NCI-H524 (cell line): ENCODE data around the gene OSCP1.

Experiments used
- DNase-seq, 2 experiments: peaks; one replicate each; lab custom pipeline; 2025; lab: John Stamatoyannopoulos, UW

Gene OSCP1

GRCh38 chr1:36383240-36383639 is 67.0 kb downstream of the OSCP1 start:
- peak; percentile 34 to 62 for DNase-seq

- DNase-seq = no peak
Measured at GRCh38 chr1:36382669-36383068, 67.6 kb downstream of the OSCP1 start.

GRCh38 chr1:36382231-36382630 is 68.0 kb downstream of the OSCP1 start:
- DNase-seq = no peak

GRCh38 chr1:36381405-36381804 is 68.8 kb downstream of the OSCP1 start:
- DNase-seq = no peak

- no peak for DNase-seq
Measured at GRCh38 chr1:36380782-36381181, 69.5 kb downstream of the OSCP1 start.

GRCh38 chr1:36380143-36380619 is 70.1 kb downstream of the OSCP1 start:
- DNase-seq = no peak

GRCh38 chr1:36377791-36378492 is 72.3 kb downstream of the OSCP1 start:
- DNase-seq = no peak

- DNase-seq = no peak
Measured at GRCh38 chr1:36372617-36373016, 77.6 kb downstream of the OSCP1 start.

- peak; percentile 40 to 61 for DNase-seq
Measured at GRCh38 chr1:36369061-36369861, 81.0 kb downstream of the OSCP1 start.
